OCI-M2 (cell line): ENCODE measurements around the gene GRK3.
"Not testable (repeated sequence)": the region's sequence is repeated elsewhere in the genome, so short reads cannot be mapped to it uniquely, and the experiment has no call there.

Source experiments
- DNase-seq: peaks from one replicate; lab custom pipeline; 2025; ENCODE audit not compliant: unreplicated experiment; lab: John Stamatoyannopoulos, UW

GRK3 gene

GRCh38 chr22:25624476-25624875, 60.0 kb downstream of the GRK3 start:
- no peak for DNase-seq

DNA sequence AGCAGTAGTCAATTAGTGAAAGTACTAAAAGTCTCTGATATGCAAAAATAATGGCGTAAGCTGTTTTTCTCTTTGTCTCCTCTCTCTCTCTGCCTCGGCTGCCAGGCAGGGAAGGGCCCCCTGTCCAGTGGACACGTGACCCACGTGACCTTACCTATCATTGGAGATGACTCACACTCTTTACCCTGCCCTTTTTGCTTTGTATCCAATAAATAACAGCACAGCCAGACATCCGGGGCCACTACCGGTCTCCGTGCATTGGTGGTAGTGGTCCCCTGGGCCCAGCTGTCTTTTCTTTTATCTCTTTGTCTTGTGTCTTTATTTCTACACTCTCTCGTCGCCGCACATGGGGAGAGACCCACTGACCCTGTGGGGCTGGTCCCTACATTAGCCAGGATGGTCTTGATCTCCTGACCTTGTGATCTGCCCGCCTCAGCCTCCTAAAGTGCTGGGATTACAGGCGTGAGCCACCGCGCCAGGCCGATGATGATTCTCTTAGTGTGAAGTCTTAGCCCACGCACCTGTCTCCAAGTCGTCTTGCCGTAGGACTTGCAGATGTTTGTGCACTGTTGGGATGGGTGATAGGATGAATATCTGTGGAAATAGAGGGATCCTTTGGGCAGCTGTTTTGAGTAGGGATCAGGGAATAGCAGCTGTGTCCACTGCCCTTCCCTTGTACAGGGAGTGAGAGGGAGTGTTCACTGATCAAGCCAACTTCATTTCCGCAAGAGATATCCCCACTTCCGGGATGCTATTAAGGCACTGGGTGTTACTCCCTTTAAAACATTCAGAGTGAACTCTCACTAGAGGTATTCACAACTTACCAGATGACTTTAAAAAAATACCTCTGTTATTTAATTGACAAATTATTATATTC, 61.5 kb downstream of the GRK3 start:
- not testable (repeated sequence) for DNase-seq

DNA sequence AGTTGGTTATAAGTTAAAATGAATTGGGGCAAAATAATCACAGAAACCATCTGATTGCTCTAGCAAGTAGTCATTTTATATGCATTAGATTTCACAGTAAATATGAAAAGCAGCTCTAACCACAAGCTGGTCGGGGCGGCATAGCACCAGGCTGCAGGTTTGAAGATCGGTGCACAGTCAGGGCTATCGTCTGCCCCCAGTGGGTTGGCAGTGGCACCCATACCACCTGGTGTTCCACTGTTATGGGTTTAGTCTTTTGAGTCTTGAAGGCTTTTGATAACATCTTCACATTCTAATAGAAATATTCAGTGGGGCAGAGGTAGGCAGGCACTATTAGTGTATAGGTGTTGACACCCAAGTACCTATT, 62.1 kb downstream of the GRK3 start:
- DNase-seq = no peak

GRCh38 chr22:25627271-25627852, 62.9 kb downstream of the GRK3 start:
- no peak for DNase-seq

DNA sequence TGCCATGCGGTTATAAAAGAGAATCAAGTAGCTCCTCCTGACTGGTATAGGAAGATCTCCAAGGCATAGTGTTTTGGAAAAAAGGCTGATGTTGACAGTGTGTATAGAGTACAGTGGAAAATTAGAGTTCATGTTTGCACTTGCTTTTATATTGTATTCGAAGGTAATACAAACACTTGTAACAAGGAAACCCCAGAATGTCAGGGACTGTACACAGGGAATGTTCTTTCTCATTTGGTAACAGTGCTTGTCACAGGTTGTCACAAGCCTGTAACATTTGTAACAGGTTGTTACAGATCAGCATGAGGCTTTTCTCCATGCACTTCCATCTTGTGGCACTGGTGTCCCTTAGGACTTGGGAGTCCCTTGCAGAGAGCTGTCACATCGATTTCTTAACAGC, 64.0 kb downstream of the GRK3 start:
- no peak for DNase-seq

DNA sequence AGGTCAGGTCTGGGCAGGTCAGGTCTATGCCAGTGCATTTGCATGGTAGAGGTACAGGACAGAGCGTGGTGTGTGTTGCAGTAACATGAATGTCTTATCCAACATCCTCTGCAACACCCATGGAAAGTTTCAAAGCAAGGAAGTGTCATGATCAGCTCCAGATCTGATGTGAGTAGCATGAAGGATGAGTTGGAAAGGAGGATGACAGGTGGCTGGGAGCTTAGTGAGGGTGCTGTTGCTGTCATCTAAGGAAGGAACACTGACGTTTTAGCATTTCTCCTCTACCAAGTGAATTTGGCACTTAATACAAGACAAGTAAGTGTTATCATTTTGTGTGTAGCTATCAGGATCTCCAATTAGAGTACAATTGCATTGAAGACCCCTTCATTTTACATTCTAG, 65.1 kb downstream of the GRK3 start:
- DNase-seq = no peak

DNA sequence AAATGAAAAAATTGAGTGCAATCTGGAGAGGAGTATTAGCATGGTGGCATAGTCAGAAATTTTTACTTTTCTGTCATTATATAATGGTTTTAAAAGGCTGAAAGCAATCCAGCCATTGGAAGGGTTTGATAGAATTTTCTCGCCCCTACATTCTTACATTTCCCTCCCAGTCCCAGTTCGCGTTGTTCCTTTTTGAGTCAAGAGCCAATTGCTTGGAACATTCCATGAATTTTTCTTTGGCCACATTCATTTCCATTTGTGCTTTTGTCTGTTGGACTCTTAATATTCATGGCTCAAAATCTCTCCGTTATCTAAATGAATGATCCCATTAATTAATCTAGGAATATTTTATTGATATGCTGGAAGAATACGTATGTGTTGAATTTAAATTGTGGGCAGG, 66.0 kb downstream of the GRK3 start:
- DNase-seq = no peak

GRCh38 chr22:25636323-25636722, 71.8 kb downstream of the GRK3 start:
- no peak for DNase-seq

DNA sequence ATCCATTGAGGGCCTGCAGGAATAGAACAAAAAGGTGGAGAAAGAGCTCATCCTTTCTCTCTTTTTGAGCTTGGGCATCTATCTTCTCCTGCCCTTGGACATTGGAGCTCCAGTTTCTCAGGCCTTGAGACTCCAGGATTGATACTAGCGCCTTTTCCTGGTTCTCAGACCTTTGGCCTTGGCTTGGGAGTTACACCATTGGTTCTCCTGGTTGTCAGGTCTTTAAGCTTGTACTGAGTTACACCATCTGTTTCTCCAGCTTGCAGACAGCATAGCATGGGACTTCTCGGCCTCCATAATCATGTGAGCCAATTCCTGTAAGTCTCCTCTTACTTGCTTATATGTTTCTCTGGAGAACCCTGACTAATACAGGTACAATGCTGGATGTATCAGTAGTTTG, 72.6 kb downstream of the GRK3 start:
- DNase-seq = no peak

GRCh38 chr22:25637672-25638071, 73.2 kb downstream of the GRK3 start:
- no peak for DNase-seq

DNA sequence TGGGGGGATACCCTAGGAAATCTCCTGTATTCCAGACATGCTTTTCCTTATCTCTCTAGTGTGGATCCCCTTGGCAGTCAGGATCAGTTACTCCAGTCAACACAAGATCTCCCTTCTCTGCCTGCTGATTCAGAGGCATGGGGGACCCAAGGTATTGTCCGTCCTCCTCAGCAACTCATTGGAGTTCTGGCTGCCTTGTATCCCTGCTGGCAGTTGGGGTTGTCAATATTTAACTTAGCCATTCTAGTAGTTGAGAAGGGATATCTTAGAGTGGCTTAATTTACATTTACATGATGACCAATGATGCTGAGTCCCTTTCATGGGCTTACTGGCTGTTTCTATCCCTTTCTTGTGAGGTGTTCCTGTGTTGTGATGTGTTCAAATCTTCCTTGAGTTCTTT, 74.2 kb downstream of the GRK3 start:
- DNase-seq = no peak

DNA sequence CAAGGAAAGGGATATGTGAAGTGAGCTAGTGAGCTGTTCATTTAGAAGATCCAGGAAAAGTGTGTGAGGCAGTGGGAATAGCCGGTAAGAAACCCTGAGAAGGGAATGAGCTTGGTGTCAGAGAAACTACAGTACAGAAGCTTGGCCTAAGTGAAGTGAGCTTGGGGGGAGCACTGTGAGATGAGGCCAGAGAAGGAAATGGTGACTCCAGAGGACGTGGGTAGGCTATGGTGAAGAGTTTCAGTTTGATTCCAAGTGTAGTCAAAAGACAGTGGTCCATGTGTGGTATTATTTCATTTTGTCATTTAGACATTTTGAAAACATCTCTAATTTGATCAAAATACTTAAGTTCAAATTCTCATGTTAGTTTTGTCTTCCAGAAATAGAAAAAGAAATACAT, 77.2 kb downstream of the GRK3 start:
- no peak for DNase-seq

GRCh38 chr22:25643232-25644000, 78.9 kb downstream of the GRK3 start:
- DNase-seq = no peak

- DNase-seq = no peak
Measured at GRCh38 chr22:25644122-25644521, 79.6 kb downstream of the GRK3 start.

GRCh38 chr22:25645266-25645665, 80.8 kb downstream of the GRK3 start:
- no peak for DNase-seq

GRCh38 chr22:25645964-25646363, 81.5 kb downstream of the GRK3 start:
- DNase-seq = no peak

GRCh38 chr22:25650833-25651232, 86.4 kb downstream of the GRK3 start:
- no peak for DNase-seq

DNA sequence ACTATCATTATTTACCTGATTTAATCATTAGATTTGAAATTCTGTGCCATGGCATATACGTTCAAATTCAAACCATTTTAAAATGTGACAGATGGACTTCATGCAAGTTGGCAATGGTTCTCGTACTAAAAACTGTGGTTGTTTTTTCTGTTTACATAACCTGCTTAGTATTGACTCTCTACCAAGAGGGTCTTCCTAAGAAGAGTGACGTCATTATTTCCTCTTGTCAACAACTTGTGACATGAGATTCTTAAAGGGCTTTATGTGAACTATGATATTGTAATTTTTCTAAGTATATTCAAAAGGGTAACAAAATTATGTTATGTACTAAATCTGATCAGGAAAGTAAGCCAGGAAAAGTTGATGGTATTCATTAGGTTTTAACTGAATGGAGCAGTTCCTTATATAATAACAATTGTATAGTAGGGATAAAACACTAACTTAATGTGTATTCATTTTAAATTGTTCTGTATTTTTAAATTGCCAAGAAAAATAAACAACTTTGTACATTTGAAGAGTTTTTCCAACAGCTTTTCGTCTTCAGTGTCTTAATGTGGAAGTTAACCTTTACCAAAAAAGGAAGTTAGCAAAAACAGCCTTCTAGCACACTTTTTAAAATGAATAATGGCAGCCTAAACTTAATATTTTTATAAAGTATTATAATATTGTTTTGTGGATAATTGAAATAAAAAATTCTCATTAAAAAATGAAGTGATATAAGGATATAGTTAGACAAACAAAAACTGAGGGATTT, 87.0 kb downstream of the GRK3 start:
- DNase-seq = no peak

- DNase-seq = no peak
Measured at GRCh38 chr22:25654676-25655075, 90.2 kb downstream of the GRK3 start.

DNA sequence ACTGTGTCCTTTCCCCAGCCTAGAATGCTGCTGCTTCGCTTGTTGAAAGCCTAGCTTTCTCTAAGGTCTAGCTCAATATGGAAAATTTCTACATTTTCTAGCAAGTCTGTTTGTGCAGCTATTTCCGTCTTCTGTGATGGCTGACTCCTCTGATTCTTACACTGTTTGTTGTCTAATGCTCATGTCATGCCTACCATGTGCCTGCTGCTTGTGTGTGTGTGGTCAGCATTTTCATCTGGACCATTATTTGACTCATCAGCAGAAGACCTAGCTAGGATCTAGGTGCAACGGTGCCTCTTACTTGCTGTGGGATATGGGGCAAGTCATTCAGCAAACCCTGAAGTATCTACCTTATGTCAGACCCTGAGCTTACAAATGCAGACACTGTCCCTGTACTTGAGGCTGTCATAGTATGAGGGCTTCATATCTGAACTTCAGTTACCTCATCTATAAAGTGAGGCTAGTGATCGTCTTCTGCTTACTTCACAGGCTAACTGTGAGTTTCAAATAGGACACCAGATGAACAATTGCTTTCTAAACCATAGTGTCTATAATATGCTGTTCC, 91.0 kb downstream of the GRK3 start:
- DNase-seq = no peak

GRCh38 chr22:25656724-25657123, 92.2 kb downstream of the GRK3 start:
- no peak for DNase-seq
